HEK293 (cell line): ENCODE measurements around the gene CDKN3.
A peak's percentile ranks its signal among the peaks of the same experiment; 100 is the strongest.
"Not testable (repeated sequence)": the region's sequence is repeated elsewhere in the genome, so short reads cannot be mapped to it uniquely, and the experiment has no call there.

Experiments used
- CTCF ChIA-PET: fragments of 350-600 bp; formaldehyde crosslinking; extraction: SDS; loops from one replicate; lab custom pipeline; 2021; ENCODE audit warnings: antibody characterized with exemption; lab: Yijun Ruan, JAX
- POLR2A ChIA-PET: fragments of 300-600 bp; formaldehyde crosslinking; extraction: SDS; loops from one replicate; lab custom pipeline; 2020; ENCODE audit warnings: antibody characterized with exemption, inconsistent platforms; lab: Yijun Ruan, JAX
- H3K27ac ChIP-seq: fragments of 200-500 bp; sonication (Bioruptor generic); 2 replicates; pipeline ENCODE4 v1.5.1; 2014; ENCODE audit warnings: low read depth, low read length, control low read depth, inconsistent platforms; ENCODE audit errors: extremely low read depth
- H3K36me3 ChIP-seq, 2 experiments: fragments of 200-500 bp in 1 of 2; sonication (Bioruptor generic) in 1 of 2; 1 replicate in 1 of 2; 2 replicates in 1 of 2; pipeline ENCODE4 v1.5.1; 2014 to 2017; ENCODE audit warnings: inconsistent platforms in 2 of 2, low read length in 2 of 2; ENCODE audit not compliant: control insufficient read depth in 2 of 2, insufficient read depth in 1 of 2
- H3K4me1 ChIP-seq: fragments of 200-500 bp; sonication (Bioruptor generic); 2 replicates; pipeline ENCODE4 v1.5.1; 2014; ENCODE audit warnings: mild to moderate bottlenecking, low read length, inconsistent platforms; ENCODE audit not compliant: control insufficient read depth, insufficient read depth
- H3K4me3 ChIP-seq: 2 replicates; pipeline ENCODE4 v1.5.1; 2011; ENCODE audit warnings: low read depth, mild to moderate bottlenecking, control low read depth, low read length, moderate library complexity
- H3K9me3 ChIP-seq: fragments of 200-500 bp; sonication (Bioruptor generic); 2 replicates; pipeline ENCODE4 v1.5.1; 2014; ENCODE audit warnings: low read depth, low read length, inconsistent platforms; ENCODE audit not compliant: control insufficient read depth, insufficient read depth
- EGR2 ChIP-seq: fragments of 450-650 bp; formaldehyde crosslinking; IDR thresholded peaks from 2 replicates; pipeline ENCODE4 v1.5.1; 2016; ENCODE audit warnings: low read depth, missing biosample characterization, missing genetic modification characterization
- HOXD13 ChIP-seq: sonication (generic); formaldehyde crosslinking; IDR thresholded peaks from 2 replicates; pipeline ENCODE4 v1.8.0; 2022; ENCODE audit warnings: missing genetic modification reagents, borderline replicate concordance
- SP3 ChIP-seq: fragments of 450-650 bp; formaldehyde crosslinking; IDR thresholded peaks from 2 replicates; pipeline ENCODE4 v1.5.1; 2016; ENCODE audit warnings: missing biosample characterization, missing genetic modification characterization
- YY1 ChIP-seq: fragments of 450-650 bp; formaldehyde crosslinking; IDR thresholded peaks from 2 replicates; pipeline ENCODE4 v1.5.1; 2018; ENCODE audit warnings: missing biosample characterization, missing genetic modification characterization
- YY2 ChIP-seq: fragments of 450-650 bp; formaldehyde crosslinking; IDR thresholded peaks from 2 replicates; pipeline ENCODE4 v1.5.1; 2016; ENCODE audit warnings: missing biosample characterization, missing genetic modification characterization
- ZBTB21 ChIP-seq: fragments of 450-650 bp; formaldehyde crosslinking; IDR thresholded peaks from 2 replicates; pipeline ENCODE4 v1.5.1; 2017; ENCODE audit warnings: missing biosample characterization, missing genetic modification characterization
- ZFHX2 ChIP-seq: fragments of 450-650 bp; formaldehyde crosslinking; conservative IDR thresholded peaks from 2 replicates; pipeline ENCODE4 v1.5.1; 2016; ENCODE audit warnings: missing biosample characterization, missing genetic modification characterization
- ZNF112 ChIP-seq: fragments of 450-650 bp; formaldehyde crosslinking; IDR thresholded peaks from 2 replicates; pipeline ENCODE4 v1.5.0; 2017; ENCODE audit warnings: missing biosample characterization, missing genetic modification characterization
- ZNF121 ChIP-seq: fragments of 450-650 bp; formaldehyde crosslinking; IDR thresholded peaks from 2 replicates; pipeline ENCODE4 v1.5.1; 2016; ENCODE audit warnings: missing biosample characterization, missing genetic modification characterization
- ZNF202 ChIP-seq: fragments of 450-650 bp; formaldehyde crosslinking; IDR thresholded peaks from 2 replicates; pipeline ENCODE4 v1.5.1; 2016; ENCODE audit warnings: missing biosample characterization, missing genetic modification characterization, borderline replicate concordance
- ZNF48 ChIP-seq: fragments of 450-650 bp; formaldehyde crosslinking; IDR thresholded peaks from 2 replicates; pipeline ENCODE4 v1.5.1; 2016; ENCODE audit warnings: missing biosample characterization, missing genetic modification characterization
- ZNF529 ChIP-seq: fragments of 450-650 bp; formaldehyde crosslinking; IDR thresholded peaks from 2 replicates; pipeline ENCODE4 v1.5.1; 2017; ENCODE audit warnings: missing genetic modification characterization, missing biosample characterization; ENCODE audit not compliant: insufficient replicate concordance
- ZNF621 ChIP-seq: fragments of 450-650 bp; formaldehyde crosslinking; IDR thresholded peaks from 2 replicates; pipeline ENCODE4 v1.5.1; 2017; ENCODE audit warnings: missing biosample characterization, missing genetic modification characterization
- ZNF670 ChIP-seq: fragments of 450-650 bp; formaldehyde crosslinking; IDR thresholded peaks from 2 replicates; pipeline ENCODE4 v1.5.1; 2016; ENCODE audit warnings: missing biosample characterization, missing genetic modification characterization, low read depth
- ZSCAN16 ChIP-seq: fragments of 450-650 bp; formaldehyde crosslinking; IDR thresholded peaks from 2 replicates; pipeline ENCODE4 v1.5.1; 2016; ENCODE audit warnings: missing biosample characterization, missing genetic modification characterization
- ZSCAN30 ChIP-seq: fragments of 450-650 bp; IDR thresholded peaks from 2 replicates; pipeline ENCODE4 v1.5.1; 2018; ENCODE audit warnings: missing biosample characterization, mild to moderate bottlenecking, missing genetic modification characterization, moderate library complexity
- ZXDB ChIP-seq: fragments of 450-650 bp; formaldehyde crosslinking; IDR thresholded peaks from 2 replicates; pipeline ENCODE4 v1.5.1; 2016; ENCODE audit warnings: missing biosample characterization, missing genetic modification characterization
- TF ChIP-seq, protein P1 (sequence below): fragments of 450-650 bp; formaldehyde crosslinking; IDR thresholded peaks from 2 replicates; pipeline ENCODE4 v1.5.1; 2016; ENCODE audit warnings: missing biosample characterization, missing genetic modification characterization
- TF ChIP-seq, protein P2 (sequence below): fragments of 450-650 bp; formaldehyde crosslinking; optimal IDR thresholded peaks from 2 replicates; pipeline ENCODE3; 2016; ENCODE audit warnings: missing biosample characterization, mild to moderate bottlenecking, missing genetic modification characterization

Gene CDKN3

DNA sequence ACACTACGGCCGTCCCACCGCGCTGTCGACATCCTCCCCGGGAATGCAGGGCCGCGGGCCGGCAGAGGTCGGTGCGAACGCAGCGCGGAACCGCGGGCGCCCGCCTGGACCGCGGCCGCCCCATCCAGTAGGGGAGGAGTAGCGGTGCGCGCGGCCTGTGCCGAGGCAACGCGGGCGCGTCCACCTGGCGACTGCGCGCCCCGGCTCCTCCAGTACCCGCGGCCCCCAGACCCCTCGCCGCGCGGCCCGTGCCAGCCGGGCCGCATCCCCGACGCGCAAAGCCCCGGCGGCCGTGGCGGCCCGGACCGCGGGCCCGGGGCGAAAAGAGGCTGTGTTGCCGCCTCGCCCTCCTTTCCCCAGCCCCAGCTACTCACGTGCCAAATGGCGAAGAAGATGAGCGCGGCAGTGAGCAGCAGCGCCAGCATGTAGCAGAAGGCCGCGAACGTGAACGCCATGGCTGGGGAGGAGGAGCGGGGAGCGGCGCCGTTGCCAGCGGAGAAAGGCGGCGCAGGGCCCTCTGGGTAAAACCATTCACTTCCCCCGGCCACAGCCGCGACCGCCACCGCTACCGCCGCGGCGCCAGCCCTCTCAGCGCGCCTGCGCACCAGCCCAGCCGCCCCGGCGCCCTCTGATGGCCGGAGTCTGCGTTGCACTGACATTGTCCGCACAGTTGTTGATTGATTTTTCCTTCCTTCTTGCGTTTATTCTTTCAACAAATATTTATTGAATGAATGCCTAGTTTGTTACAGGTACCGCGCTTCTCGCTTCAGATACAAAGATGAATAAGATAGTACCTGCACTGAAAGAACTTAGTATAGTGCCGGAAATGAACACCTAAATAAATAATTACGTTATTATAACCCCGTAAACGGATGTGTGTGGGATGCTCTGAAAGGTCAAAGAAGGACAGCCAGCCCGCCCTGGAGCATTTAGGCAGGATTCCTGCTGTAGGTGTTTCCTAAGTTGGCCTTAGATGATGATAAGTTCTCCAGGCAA lies 44.4 kb downstream of the CDKN3 start, which contains the start of gene CNIH1 (continued):
- TF ChIP-seq, protein P1, sequence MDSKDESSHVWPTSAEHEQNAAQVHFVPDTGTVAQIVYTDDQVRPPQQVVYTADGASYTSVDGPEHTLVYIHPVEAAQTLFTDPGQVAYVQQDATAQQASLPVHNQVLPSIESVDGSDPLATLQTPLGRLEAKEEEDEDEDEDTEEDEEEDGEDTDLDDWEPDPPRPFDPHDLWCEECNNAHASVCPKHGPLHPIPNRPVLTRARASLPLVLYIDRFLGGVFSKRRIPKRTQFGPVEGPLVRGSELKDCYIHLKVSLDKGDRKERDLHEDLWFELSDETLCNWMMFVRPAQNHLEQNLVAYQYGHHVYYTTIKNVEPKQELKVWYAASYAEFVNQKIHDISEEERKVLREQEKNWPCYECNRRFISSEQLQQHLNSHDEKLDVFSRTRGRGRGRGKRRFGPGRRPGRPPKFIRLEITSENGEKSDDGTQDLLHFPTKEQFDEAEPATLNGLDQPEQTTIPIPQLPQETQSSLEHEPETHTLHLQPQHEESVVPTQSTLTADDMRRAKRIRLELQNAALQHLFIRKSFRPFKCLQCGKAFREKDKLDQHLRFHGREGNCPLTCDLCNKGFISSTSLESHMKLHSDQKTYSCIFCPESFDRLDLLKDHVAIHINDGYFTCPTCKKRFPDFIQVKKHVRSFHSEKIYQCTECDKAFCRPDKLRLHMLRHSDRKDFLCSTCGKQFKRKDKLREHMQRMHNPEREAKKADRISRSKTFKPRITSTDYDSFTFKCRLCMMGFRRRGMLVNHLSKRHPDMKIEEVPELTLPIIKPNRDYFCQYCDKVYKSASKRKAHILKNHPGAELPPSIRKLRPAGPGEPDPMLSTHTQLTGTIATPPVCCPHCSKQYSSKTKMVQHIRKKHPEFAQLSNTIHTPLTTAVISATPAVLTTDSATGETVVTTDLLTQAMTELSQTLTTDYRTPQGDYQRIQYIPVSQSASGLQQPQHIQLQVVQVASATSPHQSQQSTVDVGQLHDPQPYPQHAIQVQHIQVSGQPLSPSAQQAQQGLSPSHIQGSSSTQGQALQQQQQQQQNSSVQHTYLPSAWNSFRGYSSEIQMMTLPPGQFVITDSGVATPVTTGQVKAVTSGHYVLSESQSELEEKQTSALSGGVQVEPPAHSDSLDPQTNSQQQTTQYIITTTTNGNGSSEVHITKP (tag by site-specific recombination): peak; percentile 82
- no peak for TF ChIP-seq ZNF621 (tag by site-specific recombination)
- peak; percentile 26; the same call in 1 of the 2 replicates for TF ChIP-seq EGR2
- 0 out of 2 replicates have a peak, but pooled peaks have one; percentile 24 for TF ChIP-seq SP3 (tag by site-specific recombination)
- TF ChIP-seq ZNF121 (tag by site-specific recombination): no peak
- TF ChIP-seq ZNF48: no peak
- TF ChIP-seq ZNF112 (tag by site-specific recombination): no peak
- TF ChIP-seq ZXDB: peak; percentile 33; the same call in 1 of the 2 replicates
- TF ChIP-seq YY1 (tag by site-specific recombination): peak; percentile 83
- TF ChIP-seq, protein P2, sequence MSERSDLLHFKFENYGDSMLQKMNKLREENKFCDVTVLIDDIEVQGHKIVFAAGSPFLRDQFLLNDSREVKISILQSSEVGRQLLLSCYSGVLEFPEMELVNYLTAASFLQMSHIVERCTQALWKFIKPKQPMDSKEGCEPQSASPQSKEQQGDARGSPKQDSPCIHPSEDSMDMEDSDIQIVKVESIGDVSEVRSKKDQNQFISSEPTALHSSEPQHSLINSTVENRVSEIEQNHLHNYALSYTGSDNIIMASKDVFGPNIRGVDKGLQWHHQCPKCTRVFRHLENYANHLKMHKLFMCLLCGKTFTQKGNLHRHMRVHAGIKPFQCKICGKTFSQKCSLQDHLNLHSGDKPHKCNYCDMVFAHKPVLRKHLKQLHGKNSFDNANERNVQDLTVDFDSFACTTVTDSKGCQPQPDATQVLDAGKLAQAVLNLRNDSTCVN (tag by site-specific recombination): peak; percentile 82
- TF ChIP-seq ZSCAN30 (tag by site-specific recombination): peak; percentile 96
- peak; percentile 55 for TF ChIP-seq ZFHX2 (tag by site-specific recombination)
- TF ChIP-seq YY2 (tag by site-specific recombination): peak; percentile 61; the same call in 1 of the 2 replicates

DNA sequence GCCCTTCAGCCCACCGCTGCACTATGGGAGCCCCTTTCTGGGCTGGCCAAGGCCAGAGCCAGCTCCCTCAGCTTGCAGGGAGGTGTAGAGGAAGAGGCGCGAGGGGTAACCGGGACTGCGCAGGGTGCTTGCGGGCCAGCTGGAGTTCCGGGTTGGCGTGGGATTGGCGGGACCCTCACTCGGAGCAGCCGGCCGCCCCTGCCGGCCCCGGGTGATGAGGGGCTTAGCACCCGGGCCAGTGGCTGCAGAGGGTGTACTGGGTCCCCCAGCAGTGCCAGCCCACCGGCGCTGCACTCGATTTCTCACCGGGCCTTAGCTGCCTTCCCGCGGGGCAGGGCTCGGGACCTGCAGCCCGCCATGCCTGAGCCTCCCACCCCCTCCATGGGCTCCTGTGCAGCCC lies 46.2 kb downstream of the CDKN3 start:
- CTCF ChIA-PET: interaction anchor here (0.8 to 1.2 kb wide), 3 partner anchors 11 to 1910 kb away, joined by 3 to 4 read pairs (median 3); no protein-coding TSS in a partner anchor
- H3K36me3 ChIP-seq, H3K9me3 ChIP-seq, POLR2A ChIA-PET, H3K4me3 ChIP-seq, H3K27ac ChIP-seq: not testable (repeated sequence)
- H3K4me1 ChIP-seq: peaks cover 14% of the 10 kb centered on the region

DNA sequence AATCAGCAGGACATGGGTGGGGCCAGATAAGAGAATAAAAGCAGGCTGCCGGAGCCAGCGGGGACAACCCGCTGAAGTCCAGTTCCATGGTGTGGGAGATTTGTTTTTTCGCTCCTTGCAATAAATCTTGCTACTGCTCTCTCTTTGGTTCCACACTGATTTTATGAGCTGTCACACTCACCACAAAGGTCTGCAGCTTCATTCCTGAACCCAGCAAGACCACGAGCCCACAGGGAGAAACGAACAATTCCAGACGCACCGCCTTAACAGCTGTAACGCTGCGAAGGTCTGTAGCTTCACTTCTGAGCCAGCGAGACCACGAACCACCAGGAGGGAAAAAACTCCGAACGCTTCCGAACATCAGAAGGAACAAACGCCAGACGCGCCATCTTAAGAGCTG lies 47.2 kb downstream of the CDKN3 start:
- H3K9me3 ChIP-seq: no peaks in the 10 kb centered on the region
- H3K4me1 ChIP-seq: peaks cover 6% of the 10 kb centered on the region
- no peak for TF ChIP-seq HOXD13
- no peak for TF ChIP-seq ZNF529 (tag by site-specific recombination)
- no peak for TF ChIP-seq ZNF48
- no peak for TF ChIP-seq ZNF202 (tag by site-specific recombination)
- TF ChIP-seq ZSCAN16 (tag by site-specific recombination): no peak
- no peak for TF ChIP-seq ZNF670 (tag by site-specific recombination)
- TF ChIP-seq ZBTB21 (tag by site-specific recombination): no peak
- H3K27ac ChIP-seq: no peak overlapping the region
- H3K36me3 ChIP-seq: no peaks in the 10 kb centered on the region
- POLR2A ChIA-PET: no interaction called here
- CTCF ChIA-PET: interaction anchor here (0.6 to 1.1 kb wide), 2 partner anchors 10 to 46 kb away, joined by 3 read pairs; no protein-coding TSS in a partner anchor
- no peak overlapping the region for H3K4me3 ChIP-seq
